Transverse colon (tissue), 4 donors: ENCODE results near the gene DCLK3. TPM values are rescaled to one million over a fixed set of nuclear protein-coding genes. Genes with fewer than 3 reads are reported as not detected.

Source experiments
- DNase-seq: peaks from one replicate; pipeline ENCODE4 v3.0.0-alpha.2; 2019
- H3K27ac ChIP-seq, 4 donors: fragments of 200-600 bp; sonication (generic); 2 replicates each; pipeline ENCODE4 v1.5.1; 2016 to 2018; ENCODE audit warnings: inconsistent platforms in 4 of 4
- H3K27me3 ChIP-seq: fragments of 200-600 bp; sonication (generic); 2 replicates; pipeline ENCODE4 v1.5.1; 2017; ENCODE audit warnings: inconsistent platforms
- H3K36me3 ChIP-seq, 4 donors: fragments of 200-600 bp; sonication (generic); 2 replicates each; pipeline ENCODE4 v1.5.1; 2017 to 2019; ENCODE audit warnings: inconsistent platforms in 4 of 4
- H3K4me1 ChIP-seq, 4 donors: fragments of 200-600 bp; sonication (generic); 2 replicates each; pipeline ENCODE4 v1.5.1; 2017 to 2020; ENCODE audit warnings: inconsistent platforms in 4 of 4
- H3K4me3 ChIP-seq, 4 donors: fragments of 200-600 bp; sonication (generic); 1 replicate in 1 of 4; 2 replicates in 3 of 4; pipeline versions ENCODE4 v1.5.1 to v1.6.1; 2017 to 2019; ENCODE audit warnings: inconsistent platforms in 4 of 4
- H3K9me3 ChIP-seq, 2 donors: fragments of 200-600 bp; sonication (generic); 2 replicates each; pipeline ENCODE4 v1.5.1; 2017 to 2019; ENCODE audit warnings: inconsistent platforms in 2 of 2
- CTCF ChIP-seq, 5 experiments: fragments of 200-600 bp in 3 of 5; fragments of 450-650 bp in 2 of 5; sonication (generic) in 3 of 5; IDR thresholded peaks; 1 replicate in 2 of 5; 2 replicates in 3 of 5; pipeline ENCODE4 v1.5.1; 2016 to 2017; ENCODE audit warnings: antibody characterized with exemption in 5 of 5, inconsistent platforms in 3 of 5, mild to moderate bottlenecking in 2 of 5, moderate library complexity in 1 of 5
- EP300 ChIP-seq: sonication (generic); formaldehyde crosslinking; IDR thresholded peaks from one replicate; pipeline ENCODE4 v1.6.1; 2017; ENCODE audit warnings: antibody characterized with exemption, low read depth
- POLR2A ChIP-seq: fragments of 450-650 bp; IDR thresholded peaks from one replicate; pipeline ENCODE4 v1.6.1; 2016; ENCODE audit warnings: antibody characterized with exemption, mild to moderate bottlenecking, moderate library complexity
- POLR2AphosphoS5 ChIP-seq, 3 donors: sonication (generic); formaldehyde crosslinking; IDR thresholded peaks; one replicate each; pipeline ENCODE4 v1.6.1; 2016; ENCODE audit warnings: antibody characterized with exemption in 3 of 3
- WGBS, 2 donors: methylation state at CpG; one replicate each; pipeline ENCODE4 v1.1.5; 2018; ENCODE audit warnings: low coverage in 1 of 2; 5-methylcytosine and 5-hydroxymethylcytosine counted together
- in situ Hi-C, 4 donors: fragments of 200-750 bp; cut with MboI; loops; one replicate each; pipeline versions ENCODE4 v1.15.0 to v1.15.1; 2017; ENCODE audit warnings: low sequenced_read_pairs in 3 of 4, low pct_ligation_motif_present in 1 of 4, low pct_unique_long_range_greater_than_20kb in 1 of 4
- intact Hi-C: fragments of 100-400 bp; cut with DNase I; formaldehyde crosslinking; loops from one replicate; pipeline ENCODE4 v1.15.1; 2023; ENCODE audit warnings: low total_unique reads
- total RNA-seq, 4 donors: library from RNA; depleted of rRNA; stranded (reverse); fragments of >200 nt; gene quantifications; one replicate each; pipeline ENCODE4 v1.1.0, GENCODE V29; 2016

Gene DCLK3
- total RNA-seq, 4 donors from 2014 or later, result 0.14 TPM; not detected in 3

- Histone ChIP-seq H3K4me3 (no peak overlapping the region), H3K4me1 (no peaks in the 10 kb centered on the region), H3K36me3 (no peaks in the 10 kb centered on the region), H3K9me3 (no peaks in the 10 kb centered on the region), H3K27ac (no peak overlapping the region), H3K27me3 (no peaks in the 10 kb centered on the region)
- intact Hi-C loops (no loop called here), in situ Hi-C loops (no loop called here)
- 37 to 64% methylated on average over 2 of the region's 2 CpGs for WGBS, 2 donors
- TF ChIP-seq POLR2A (no peak), EP300 (no peak), POLR2AphosphoS5 (IDR thresholded peaks at IDR 0.05) (no peak), CTCF (IDR thresholded peaks at IDR 0.05) (no peak)
- no peak for DNase-seq
Observed at GRCh38 chr3:36796161-36796560, 31.8 kb upstream of the DCLK3 start.

DNA sequence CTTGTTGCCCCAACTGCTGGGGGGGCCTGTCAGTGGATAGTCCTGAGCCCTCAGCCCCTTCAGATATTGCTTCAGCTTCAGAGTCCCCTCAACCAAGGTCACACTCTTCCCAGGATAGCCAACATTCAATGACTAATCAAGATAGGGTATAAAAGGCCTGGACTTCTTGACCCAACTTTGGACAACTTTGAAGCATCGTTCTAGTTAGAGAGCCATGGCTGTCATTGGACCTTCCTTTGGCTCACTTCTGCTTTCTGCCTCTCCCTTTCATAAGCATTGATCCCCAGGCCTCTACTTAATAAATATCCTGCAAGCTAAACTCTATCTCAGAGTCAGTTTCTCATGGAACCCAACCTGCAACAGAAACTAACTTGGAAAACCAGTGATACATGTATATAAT is 31.3 kb upstream of the DCLK3 start:
- intact Hi-C loops (no loop called here), in situ Hi-C loops (no loop called here)
- H3K9me3 ChIP-seq, result no peaks in the 10 kb centered on the region
- no peaks in the 10 kb centered on the region for H3K27me3 ChIP-seq
- no peak for DNase-seq
- H3K27ac ChIP-seq, result no peak overlapping the region
- no peak for TF ChIP-seq POLR2A
- no peak for TF ChIP-seq CTCF (IDR thresholded peaks at IDR 0.05)
- TF ChIP-seq EP300, result no peak
- TF ChIP-seq POLR2AphosphoS5 (IDR thresholded peaks at IDR 0.05), result no peak
- no peak overlapping the region for H3K4me3 ChIP-seq
- H3K36me3 ChIP-seq, result no peaks in the 10 kb centered on the region
- WGBS, 2 donors, result 82 to 100% methylated on average over 1 of the region's 1 CpG
- H3K4me1 ChIP-seq, result no peaks in the 10 kb centered on the region

DNA sequence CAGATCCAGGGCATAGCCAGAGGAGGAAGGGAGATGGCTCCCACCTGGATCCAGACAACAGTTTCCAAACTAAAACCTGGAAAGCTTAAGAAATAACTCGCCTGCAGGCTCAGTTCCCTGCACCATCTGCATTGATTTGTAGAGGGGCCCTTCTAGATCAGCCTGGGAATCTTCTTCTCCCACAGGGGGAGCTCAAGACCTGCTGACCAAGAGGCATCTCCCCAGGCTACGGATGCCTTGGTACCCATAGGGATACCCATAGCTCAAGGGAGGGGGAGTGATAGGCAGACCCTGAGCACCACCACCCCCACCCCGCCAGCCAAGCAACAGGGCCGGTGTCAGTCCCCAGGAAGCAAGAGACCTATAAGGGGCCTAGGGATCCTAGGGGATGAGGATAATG is 28.0 kb upstream of the DCLK3 start:
- H3K4me3 ChIP-seq, result no peak overlapping the region
- no peak for TF ChIP-seq EP300
- no peak for TF ChIP-seq POLR2A
- TF ChIP-seq CTCF (IDR thresholded peaks at IDR 0.05), result peak in 1 of 5 experiments; percentile 11
- no peak for TF ChIP-seq POLR2AphosphoS5 (IDR thresholded peaks at IDR 0.05)
- H3K27ac ChIP-seq, result no peak overlapping the region
- intact Hi-C loops, result no loop called here
- H3K9me3 ChIP-seq, result no peaks in the 10 kb centered on the region
- WGBS, 2 donors, result 57 to 69% methylated on average over 3 to 4 of the region's 4 CpGs
- in situ Hi-C loops, result no loop called here
- no peaks in the 10 kb centered on the region for H3K4me1 ChIP-seq
- no peak for DNase-seq
- no peaks in the 10 kb centered on the region for H3K27me3 ChIP-seq
- H3K36me3 ChIP-seq, result no peaks in the 10 kb centered on the region

- Histone ChIP-seq H3K4me3 (no peak overlapping the region), H3K27me3 (no peaks in the 10 kb centered on the region), H3K36me3 (no peaks in the 10 kb centered on the region), H3K4me1 (no peaks in the 10 kb centered on the region), H3K27ac (no peak overlapping the region), H3K9me3 (no peaks in the 10 kb centered on the region)
- in situ Hi-C loops (no loop called here), intact Hi-C loops (no loop called here)
- TF ChIP-seq POLR2A, result no peak
- no peak for TF ChIP-seq EP300
- no peak for TF ChIP-seq POLR2AphosphoS5 (IDR thresholded peaks at IDR 0.05)
- no peak for TF ChIP-seq CTCF (IDR thresholded peaks at IDR 0.05)
- WGBS, 2 donors, result 47 to 57% methylated on average over 3 to 5 of the region's 6 CpGs
- DNase-seq, result no peak
Observed at GRCh38 chr3:36790765-36791164, 26.4 kb upstream of the DCLK3 start.
